Transverse colon (tissue), 4 donors: Measurements from ENCODE around the gene COL23A1.

Experiments
- POLR2AphosphoS5 ChIP-seq, 3 donors: sonication (generic); formaldehyde crosslinking; IDR thresholded peaks; one replicate each; pipeline ENCODE4 v1.6.1; 2016; ENCODE audit warnings: antibody characterized with exemption in 3 of 3
- TF ChIP-seq, protein P1 (sequence below), 5 experiments: fragments of 200-600 bp in 3 of 5; fragments of 450-650 bp in 2 of 5; sonication (generic) in 3 of 5; IDR thresholded peaks; 1 replicate in 2 of 5; 2 replicates in 3 of 5; pipeline ENCODE4 v1.5.1; 2016 to 2017; ENCODE audit warnings: antibody characterized with exemption in 5 of 5, inconsistent platforms in 3 of 5, mild to moderate bottlenecking in 2 of 5, moderate library complexity in 1 of 5

DNA sequence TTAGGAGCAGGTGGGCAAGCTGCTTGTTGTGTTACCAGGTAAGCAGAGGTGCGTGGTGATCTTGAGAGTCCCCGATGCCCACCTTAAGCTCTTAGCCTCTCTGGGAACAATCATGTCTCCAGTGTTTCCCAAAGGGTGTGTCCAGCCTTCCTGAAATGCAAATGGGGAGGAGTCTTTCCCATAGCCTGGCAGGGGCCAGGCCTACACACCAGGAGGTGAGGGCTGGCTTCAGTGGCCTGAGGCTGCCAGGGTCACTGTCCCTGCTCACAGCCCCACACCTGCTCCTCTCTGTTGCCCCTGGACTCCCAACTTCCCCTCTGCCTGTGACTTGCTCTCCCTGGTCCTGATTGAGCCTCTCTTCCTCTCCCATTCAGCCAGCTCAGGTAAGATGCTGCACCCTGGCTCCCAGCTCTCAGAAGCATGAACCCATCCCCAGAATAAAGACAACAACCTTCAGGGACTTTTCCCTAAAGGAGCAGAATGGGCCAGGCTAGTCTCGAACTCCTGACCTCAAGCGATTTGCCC is 291.8 kb downstream of the COL23A1 start:
- TF ChIP-seq, protein P1, sequence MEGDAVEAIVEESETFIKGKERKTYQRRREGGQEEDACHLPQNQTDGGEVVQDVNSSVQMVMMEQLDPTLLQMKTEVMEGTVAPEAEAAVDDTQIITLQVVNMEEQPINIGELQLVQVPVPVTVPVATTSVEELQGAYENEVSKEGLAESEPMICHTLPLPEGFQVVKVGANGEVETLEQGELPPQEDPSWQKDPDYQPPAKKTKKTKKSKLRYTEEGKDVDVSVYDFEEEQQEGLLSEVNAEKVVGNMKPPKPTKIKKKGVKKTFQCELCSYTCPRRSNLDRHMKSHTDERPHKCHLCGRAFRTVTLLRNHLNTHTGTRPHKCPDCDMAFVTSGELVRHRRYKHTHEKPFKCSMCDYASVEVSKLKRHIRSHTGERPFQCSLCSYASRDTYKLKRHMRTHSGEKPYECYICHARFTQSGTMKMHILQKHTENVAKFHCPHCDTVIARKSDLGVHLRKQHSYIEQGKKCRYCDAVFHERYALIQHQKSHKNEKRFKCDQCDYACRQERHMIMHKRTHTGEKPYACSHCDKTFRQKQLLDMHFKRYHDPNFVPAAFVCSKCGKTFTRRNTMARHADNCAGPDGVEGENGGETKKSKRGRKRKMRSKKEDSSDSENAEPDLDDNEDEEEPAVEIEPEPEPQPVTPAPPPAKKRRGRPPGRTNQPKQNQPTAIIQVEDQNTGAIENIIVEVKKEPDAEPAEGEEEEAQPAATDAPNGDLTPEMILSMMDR (IDR thresholded peaks at IDR 0.05): no peak
- TF ChIP-seq POLR2AphosphoS5 (IDR thresholded peaks at IDR 0.05): no peak
